SU-DHL-6 (cell line): ENCODE measurements around the gene RASGRF2.
"Not testable (repeated sequence)": the region's sequence is repeated elsewhere in the genome, so short reads cannot be mapped to it uniquely, and the experiment has no call there.

Experiments
- H2AFZ ChIP-seq: fragments of 200-600 bp; sonication (generic); 2 replicates; pipeline ENCODE4 v1.6.1; 2014; ENCODE audit warnings: low read depth, mild to moderate bottlenecking, moderate library complexity, mixed read lengths, antibody characterized with exemption, low read length; ENCODE audit not compliant: severe bottlenecking
- H3F3A ChIP-seq: fragments of 200-600 bp; shearing (Covaris generic); 2 replicates; pipeline ENCODE4 v1.6.0; 2016; ENCODE audit warnings: antibody characterized with exemption, mild to moderate bottlenecking; ENCODE audit not compliant: insufficient read depth
- H3K27ac ChIP-seq: fragments of 200-600 bp; sonication (generic); 2 replicates; pipeline ENCODE4 v1.5.1; 2016; ENCODE audit warnings: low read depth, mild to moderate bottlenecking, low read length, moderate library complexity, mixed read lengths
- H3K27me3 ChIP-seq: fragments of 200-600 bp; sonication (generic), shearing (Covaris generic); 2 replicates; pipeline ENCODE4 v1.6.0; 2014; ENCODE audit warnings: mild to moderate bottlenecking, low read length
- H3K36me3 ChIP-seq: fragments of 200-600 bp; sonication (generic); 2 replicates; pipeline ENCODE4 v1.6.1; 2014; ENCODE audit warnings: mild to moderate bottlenecking, low read length, mixed read lengths
- H3K4me2 ChIP-seq: fragments of 300-600, 200-600 bp; shearing (Covaris generic), sonication (generic); 2 replicates; pipeline ENCODE4 v1.6.0; 2014; ENCODE audit warnings: low read length, low read depth, mild to moderate bottlenecking; ENCODE audit not compliant: poor library complexity, severe bottlenecking
- H3K4me3 ChIP-seq: fragments of 200-600 bp; sonication (generic); 2 replicates; pipeline ENCODE4 v1.5.1; 2014; ENCODE audit warnings: antibody characterized with exemption, low read length, mild to moderate bottlenecking, mixed read lengths; ENCODE audit not compliant: insufficient read depth, poor library complexity, severe bottlenecking
- H3K79me2 ChIP-seq: fragments of 200-600 bp; sonication (generic); 2 replicates; pipeline ENCODE4 v1.6.1; 2014; ENCODE audit warnings: mild to moderate bottlenecking, low read length, moderate library complexity; ENCODE audit not compliant: insufficient read depth
- H3K9ac ChIP-seq: fragments of 200-600 bp; sonication (generic); 2 replicates; pipeline ENCODE4 v1.7.0; 2014; ENCODE audit warnings: mild to moderate bottlenecking, low read length
- H3K9me2 ChIP-seq: fragments of 200-600 bp; sonication (generic); replicated peaks from 2 replicates; pipeline ENCODE4 v1.6.1; 2014; ENCODE audit warnings: low read length; ENCODE audit not compliant: insufficient read depth
- H3K9me3 ChIP-seq: fragments of 200-600 bp; sonication (generic); 2 replicates; pipeline ENCODE4 v1.6.1; 2014; ENCODE audit warnings: low read length, mixed read lengths; ENCODE audit not compliant: insufficient read depth
- H4K20me1 ChIP-seq: fragments of 200-600 bp; sonication (generic); 2 replicates; pipeline ENCODE4 v1.6.1; 2014; ENCODE audit warnings: low read depth, mild to moderate bottlenecking, antibody characterized with exemption, low read length, moderate library complexity, mixed read lengths
- CTCF ChIP-seq: fragments of 200-600 bp; sonication (generic); IDR thresholded peaks from one replicate; pipeline ENCODE4 v1.5.1; 2017; ENCODE audit warnings: antibody characterized with exemption, mild to moderate bottlenecking, low read length, moderate library complexity; ENCODE audit not compliant: insufficient read depth, poor library complexity, severe bottlenecking
- EZH2phosphoT487 ChIP-seq: fragments of 200-600 bp; sonication (generic), shearing (Covaris generic); conservative IDR thresholded peaks from 2 replicates; pipeline ENCODE4 v1.6.1; 2018; ENCODE audit warnings: mild to moderate bottlenecking, antibody characterized with exemption, low read length, moderate library complexity, mixed read lengths

Gene RASGRF2

GRCh38 chr5:81253875-81254274, 293.7 kb downstream of the RASGRF2 start:
- Histone ChIP-seq H3K4me3 (no peak overlapping the region), H3K9me2 (no peaks in the 10 kb centered on the region), H4K20me1 (no peaks in the 10 kb centered on the region), H3K4me2 (no peak overlapping the region), H3K27me3 (no peaks in the 10 kb centered on the region), H2AFZ (no peak overlapping the region), H3K27ac (no peak overlapping the region), H3K9ac (no peak overlapping the region), H3K36me3 (no peaks in the 10 kb centered on the region), H3K79me2 (no peaks in the 10 kb centered on the region; the same call in 1 of the 2 replicates), H3F3A (no peaks in the 10 kb centered on the region), H3K9me3 (no peaks in the 10 kb centered on the region)
- TF ChIP-seq CTCF: no peak
- TF ChIP-seq EZH2phosphoT487: no peak

- TF ChIP-seq CTCF (no peak), EZH2phosphoT487 (no peak)
- H3K27me3 ChIP-seq: no peaks in the 10 kb centered on the region
- no peaks in the 10 kb centered on the region; the same call in 1 of the 2 replicates for H3K79me2 ChIP-seq
- H3K27ac ChIP-seq: no peak overlapping the region
- H3K4me3 ChIP-seq: no peak overlapping the region
- no peaks in the 10 kb centered on the region for H3K36me3 ChIP-seq
- no peaks in the 10 kb centered on the region for H3K9me2 ChIP-seq
- no peaks in the 10 kb centered on the region for H3K9me3 ChIP-seq
- H3F3A ChIP-seq: no peaks in the 10 kb centered on the region
- H3K9ac ChIP-seq: no peak overlapping the region
- no peaks in the 10 kb centered on the region for H4K20me1 ChIP-seq
- no peak overlapping the region for H2AFZ ChIP-seq
- no peak overlapping the region for H3K4me2 ChIP-seq
These were observed 294.9 kb downstream of the RASGRF2 start for GRCh38 chr5:81254886-81255559.

- Histone ChIP-seq H3K4me3 (no peak overlapping the region), H3K79me2 (no peaks in the 10 kb centered on the region; the same call in 1 of the 2 replicates), H3K9ac (no peak overlapping the region), H3K27me3 (no peaks in the 10 kb centered on the region), H4K20me1 (no peaks in the 10 kb centered on the region), H3F3A (no peaks in the 10 kb centered on the region), H3K9me3 (no peaks in the 10 kb centered on the region), H3K9me2 (no peaks in the 10 kb centered on the region), H2AFZ (no peak overlapping the region), H3K27ac (no peak overlapping the region), H3K4me2 (no peak overlapping the region), H3K36me3 (no peaks in the 10 kb centered on the region)
- TF ChIP-seq CTCF (no peak), EZH2phosphoT487 (no peak)
These were observed 296.6 kb downstream of the RASGRF2 start for GRCh38 chr5:81256766-81257165.

GRCh38 chr5:81262796-81263195, 302.6 kb downstream of the RASGRF2 start:
- not testable (repeated sequence) for H3K27ac ChIP-seq, H3K9ac ChIP-seq, H3F3A ChIP-seq, H2AFZ ChIP-seq, H3K4me2 ChIP-seq, H3K27me3 ChIP-seq, H3K4me3 ChIP-seq, H3K9me2 ChIP-seq, H3K9me3 ChIP-seq, H3K36me3 ChIP-seq, H4K20me1 ChIP-seq, H3K79me2 ChIP-seq
